Measurements from ENCODE around the gene XPO4.

The XPO4 gene

DNA sequence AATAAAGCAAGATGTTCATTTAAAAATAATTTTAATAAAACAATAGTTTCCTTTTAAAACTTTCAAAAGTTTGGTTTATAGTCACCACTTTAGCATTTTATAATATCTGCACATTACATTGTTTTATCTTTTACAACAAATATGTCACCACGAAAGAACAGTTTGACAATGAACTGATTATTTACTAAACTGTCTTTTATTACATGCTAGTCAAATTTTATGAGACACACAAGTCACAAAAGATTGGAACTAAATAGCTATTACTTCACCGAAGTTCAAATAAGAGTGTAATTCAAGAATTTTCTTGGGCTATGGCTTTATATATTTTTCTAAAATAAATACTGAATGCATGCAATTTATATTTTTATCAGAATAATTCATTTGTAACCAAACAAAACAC is 71.3 kb downstream of the XPO4 start:
- FAIRE-seq (peak; percentile 4), DNase-seq (ENCODE audit: low spot score) (no peak)

DNA sequence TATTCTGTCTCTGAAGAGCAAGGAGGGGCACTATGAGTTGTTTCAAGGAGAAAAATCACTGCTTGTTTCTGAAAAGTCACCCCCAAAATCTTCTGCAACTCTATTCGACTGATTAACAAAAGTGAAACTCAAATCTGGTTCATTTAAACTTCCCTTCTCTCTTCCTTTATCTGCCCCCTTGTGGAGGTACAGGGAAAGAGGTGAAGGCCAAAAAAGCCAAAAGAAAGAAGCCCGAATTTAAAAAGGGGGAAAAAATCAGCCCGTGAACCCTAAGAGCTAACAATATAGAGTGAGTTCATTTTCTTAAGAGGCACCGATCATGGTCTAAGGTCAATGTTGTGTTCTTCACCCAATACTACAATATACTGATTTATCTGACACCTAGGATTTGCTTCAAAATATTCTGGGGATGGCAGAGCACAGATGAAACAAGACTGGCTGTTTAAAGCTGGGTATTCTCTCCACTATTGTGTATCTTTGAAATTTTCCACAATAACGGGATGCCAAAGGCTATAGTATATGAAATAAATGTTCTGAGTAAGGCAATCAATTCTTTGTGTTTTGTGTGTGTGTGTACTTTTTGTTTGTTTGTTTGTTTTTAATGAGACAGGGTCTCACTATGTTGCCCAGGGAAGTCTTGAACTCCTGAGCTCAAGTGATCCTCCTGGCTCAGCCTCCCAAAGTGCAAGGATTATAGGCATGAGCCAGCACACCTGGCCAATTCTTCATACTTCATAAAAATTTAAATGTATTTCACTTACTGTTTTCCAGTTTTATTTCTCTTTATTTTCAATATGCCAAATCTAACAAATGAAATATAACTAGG is 73.8 kb downstream of the XPO4 start:
- FAIRE-seq (peak; percentile 49), DNase-seq (ENCODE audit: low spot score) (peak; percentile 43)

DNA sequence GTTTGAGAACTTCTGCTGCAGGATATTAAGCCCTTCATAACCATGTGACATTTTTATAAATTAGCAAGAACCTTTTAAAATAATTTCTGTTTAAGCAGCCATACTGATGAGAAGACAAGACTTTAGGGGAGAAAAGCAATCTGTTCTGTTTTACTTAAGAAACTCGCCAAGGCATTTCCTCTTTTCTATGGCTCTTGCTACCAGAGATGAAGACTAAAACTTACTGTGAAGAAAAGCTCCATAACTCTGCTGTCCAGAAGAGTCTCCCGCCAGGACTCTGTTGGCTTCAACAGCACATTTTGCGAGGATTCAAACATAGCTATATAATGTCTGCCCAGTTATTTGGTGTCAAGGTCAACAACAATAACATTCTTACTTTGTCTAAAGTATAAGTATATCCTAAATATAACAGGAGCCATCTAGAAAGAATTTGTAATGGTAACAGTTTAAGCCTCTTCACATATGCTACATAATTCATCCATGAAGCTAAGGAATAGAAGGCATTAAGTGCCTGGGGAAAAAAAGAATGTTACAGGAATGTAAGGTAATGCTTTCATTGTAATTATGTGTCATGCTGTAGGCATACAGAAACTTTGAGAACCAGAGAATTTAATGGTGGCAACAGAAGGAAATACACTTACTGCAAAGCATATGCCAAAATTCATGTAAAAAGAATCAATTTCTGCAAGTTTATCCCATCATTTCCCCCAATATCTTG is 75.5 kb downstream of the XPO4 start:
- DNase-seq (ENCODE audit: low spot score) (no peak), FAIRE-seq (no peak)

DNA sequence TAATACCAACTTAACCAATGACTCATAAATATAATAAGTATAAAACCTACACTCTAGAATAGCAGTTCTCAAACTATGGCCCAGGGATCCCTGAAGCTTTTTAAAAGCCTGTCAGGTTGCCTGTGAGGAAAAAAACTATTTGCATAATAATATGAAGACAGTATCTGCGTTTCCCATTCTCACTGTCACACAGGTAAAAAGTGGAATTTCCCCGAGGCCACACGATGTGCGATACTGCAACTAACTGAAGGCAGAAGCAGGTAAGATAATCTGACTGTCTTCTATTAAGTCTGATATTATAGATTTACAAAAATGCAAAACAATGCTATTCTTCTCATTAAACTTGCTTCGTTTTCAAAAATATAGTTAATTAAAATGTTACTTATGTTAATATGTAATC is 76.2 kb downstream of the XPO4 start:
- FAIRE-seq (no peak), DNase-seq (ENCODE audit: low spot score) (no peak)

DNA sequence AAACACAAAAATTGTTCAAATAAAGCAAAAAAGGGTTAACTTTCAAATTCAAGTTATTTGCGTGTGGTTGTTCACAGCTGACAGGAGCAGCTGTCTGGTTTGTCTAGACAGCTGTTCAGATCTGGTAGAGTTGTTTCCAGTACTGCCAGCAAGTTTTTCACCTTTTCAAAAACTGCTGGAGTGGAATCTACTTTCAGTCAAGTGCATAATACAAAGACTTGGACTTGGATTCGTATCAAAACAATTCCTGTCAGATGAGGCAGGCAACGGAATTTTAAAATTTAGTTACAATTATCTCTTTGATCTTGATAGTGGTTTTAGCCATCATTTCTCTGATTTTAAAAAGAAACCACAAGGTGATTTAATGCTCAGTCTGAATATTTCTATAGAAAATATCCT is 77.1 kb downstream of the XPO4 start:
- DNase-seq (ENCODE audit: low spot score) (no peak), FAIRE-seq (no peak)

DNA sequence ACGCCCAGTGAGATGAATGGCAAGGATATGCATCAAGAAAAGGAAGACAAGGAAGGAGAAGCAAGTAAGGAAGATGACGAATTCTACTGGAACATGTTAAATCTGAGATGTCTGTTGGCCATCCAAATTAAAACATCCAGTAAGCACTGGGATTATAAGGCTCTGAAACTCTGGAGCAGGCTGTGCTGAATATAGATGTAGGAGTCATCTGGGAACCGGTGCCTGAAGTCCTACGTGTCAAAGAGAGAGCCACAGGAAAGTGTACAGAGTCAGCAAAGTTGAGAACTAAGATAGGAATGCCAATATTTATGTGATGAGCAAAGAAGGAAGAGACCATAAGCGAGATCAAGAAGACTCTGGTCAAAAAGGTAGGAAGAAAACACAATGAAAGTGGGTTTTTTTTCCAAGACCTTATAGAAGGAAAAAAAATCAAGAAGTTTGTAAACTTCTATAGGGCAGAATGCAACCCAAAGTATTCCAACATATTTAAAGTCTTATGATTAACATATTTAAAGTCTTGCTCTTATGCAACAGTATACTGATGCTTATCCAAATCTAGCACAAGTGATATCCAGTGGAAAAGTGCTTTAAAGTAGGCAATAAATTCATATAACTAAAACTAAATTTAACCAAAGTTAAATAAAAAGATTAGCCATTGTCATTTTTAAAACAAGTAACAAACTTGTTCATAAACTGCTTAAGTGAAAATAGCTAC is 77.6 kb downstream of the XPO4 start:
- no peak for FAIRE-seq
- DNase-seq (ENCODE audit: low spot score), result no peak

DNA sequence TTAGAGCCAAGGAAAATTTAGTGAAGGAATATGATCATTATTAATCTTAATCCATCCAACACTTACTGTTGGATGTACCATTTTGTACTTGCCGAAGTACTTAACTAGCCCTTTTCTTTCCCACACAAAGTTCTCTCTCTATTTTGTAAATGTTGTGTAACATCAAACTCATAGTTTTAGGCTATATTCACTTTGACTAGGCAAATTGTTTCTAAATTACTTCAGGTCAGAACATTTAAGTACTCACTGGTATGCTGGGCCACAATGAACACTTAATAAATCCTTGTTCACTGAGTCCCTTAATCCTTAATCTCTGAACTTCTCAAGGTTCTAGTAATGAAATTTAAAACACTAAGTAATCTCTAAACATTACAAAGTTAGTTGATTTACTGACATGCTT is 79.5 kb downstream of the XPO4 start:
- DNase-seq (ENCODE audit: low spot score) (no peak), FAIRE-seq (no peak)

DNA sequence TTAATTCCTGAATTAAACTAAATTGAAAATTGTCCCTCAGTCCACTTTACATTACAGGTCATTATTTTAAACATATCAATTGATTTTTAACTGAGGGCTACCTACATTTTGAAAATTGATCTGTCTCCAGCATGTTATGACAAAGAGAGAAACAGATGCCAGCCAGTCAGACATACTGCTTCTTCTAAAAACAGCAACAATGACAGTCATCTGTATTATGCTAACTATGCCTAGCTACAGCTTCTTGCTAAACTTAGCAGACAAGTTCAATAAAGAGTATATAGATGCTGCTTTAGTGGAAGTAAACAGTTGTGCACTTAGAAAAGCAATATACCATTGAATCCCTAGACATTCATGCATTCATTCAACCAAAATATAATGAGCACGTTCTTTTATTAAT is 80.1 kb downstream of the XPO4 start:
- no peak for FAIRE-seq
- DNase-seq (ENCODE audit: low spot score), result no peak

DNA sequence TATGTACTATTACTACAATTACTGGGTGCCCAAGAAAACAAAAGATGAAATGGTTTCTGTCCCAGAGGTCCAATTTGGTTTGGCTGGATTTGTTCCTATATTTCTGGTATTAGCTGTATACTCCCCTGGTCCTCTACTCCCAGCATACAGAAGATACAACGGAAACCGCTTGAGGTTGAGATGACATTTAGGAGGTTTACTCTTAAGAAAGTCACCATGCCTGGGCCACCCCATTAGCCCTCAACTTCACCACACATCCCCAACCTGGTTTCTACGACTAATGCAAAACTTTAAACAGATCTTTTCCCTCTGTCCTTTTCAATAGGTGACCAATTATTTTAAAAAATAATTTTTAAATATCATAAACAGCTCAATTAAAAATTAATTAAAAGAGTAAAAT is 82.8 kb downstream of the XPO4 start:
- no peak for DNase-seq (ENCODE audit: low spot score)
- no peak for FAIRE-seq

DNA sequence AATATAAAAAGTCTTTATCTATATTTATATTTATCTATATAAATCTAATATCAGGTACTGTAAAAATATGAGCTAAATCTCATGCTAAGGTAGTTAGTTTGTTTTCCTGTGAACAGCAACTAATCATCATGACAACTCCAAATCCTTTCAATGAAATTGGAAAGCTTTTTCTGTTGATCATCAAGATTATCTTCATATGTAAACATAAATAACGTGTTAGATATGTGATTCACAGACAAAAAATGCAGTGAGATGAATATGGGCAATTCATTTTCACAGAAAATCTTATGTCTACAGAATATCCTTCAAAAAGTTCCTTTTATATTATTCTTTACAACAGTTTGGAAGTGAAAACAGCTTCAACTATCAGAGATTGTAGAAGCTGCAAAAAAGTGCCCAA is 87.1 kb downstream of the XPO4 start:
- DNase-seq (ENCODE audit: low spot score) (no peak), FAIRE-seq (no peak)

DNA sequence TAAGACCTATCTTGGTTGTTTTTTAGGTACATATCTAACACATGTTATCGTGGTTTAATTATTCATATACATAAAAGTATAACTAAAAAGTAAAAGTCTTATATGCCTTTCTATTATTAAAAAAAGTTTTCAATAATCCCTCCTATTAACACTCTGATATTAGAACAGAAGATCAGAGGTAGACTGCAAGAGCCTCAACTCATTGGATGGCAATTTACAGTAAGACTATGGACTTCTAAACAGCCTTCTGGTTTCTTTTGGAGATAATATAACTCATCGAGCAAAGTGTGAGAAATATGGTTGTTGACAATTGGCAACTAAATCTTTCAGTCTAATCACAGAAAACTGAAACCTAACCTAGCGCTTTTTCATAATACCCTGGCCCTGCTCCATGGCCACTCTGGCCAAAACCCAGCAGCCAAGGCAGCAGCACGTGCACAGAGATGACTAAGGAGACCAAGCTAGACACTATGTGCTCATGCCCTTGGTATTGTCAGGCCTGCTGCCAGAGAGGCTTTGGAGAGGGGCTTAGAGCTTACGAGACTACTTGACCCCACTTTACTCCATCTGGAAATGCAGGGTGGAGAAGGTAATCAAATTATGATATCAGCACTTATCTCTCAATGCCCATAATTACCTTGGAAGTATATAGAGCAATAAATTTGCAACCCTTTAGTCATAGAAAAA is 88.2 kb downstream of the XPO4 start:
- FAIRE-seq (peak; percentile 77), DNase-seq (ENCODE audit: low spot score) (peak; percentile 69)

DNA sequence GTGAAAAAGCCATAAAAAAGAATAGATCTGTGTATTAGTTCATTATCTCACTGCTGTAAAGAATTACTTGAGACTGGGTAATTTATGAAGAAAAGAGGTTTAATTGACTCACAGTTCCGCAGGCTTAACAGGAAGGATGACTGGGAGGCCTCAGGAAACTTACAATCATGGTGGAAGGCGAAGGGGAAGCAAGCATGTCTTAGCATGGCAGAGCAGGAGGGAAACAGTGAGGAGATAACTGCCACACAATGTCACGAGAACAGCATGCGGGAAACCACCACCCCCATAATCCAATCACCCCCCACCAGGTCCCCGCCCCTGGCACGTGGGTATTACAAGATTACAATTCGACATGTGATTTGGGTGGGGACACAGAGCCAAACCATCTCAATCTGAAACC is 89.7 kb downstream of the XPO4 start:
- DNase-seq (ENCODE audit: low spot score), result no peak
- no peak for FAIRE-seq

DNA sequence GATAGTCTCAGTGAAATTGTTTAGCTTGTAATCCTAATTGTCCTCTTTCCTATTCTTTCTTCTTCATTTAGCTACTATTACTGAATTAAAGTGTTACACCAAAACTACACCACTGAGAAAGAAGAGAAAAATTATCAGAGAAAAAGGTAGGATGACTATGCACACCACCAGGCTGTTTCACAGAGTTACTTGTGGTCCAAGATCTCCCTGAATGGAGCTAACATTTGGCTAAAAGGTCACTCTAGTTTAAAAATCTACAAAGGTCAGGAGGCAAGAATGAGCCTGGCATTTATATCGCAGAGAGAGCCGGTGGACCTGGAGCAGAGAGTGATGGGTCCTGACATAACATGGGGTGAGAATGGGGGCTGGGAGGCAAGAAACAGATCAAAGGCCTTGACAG is 91.7 kb downstream of the XPO4 start:
- DNase-seq (ENCODE audit: low spot score) (no peak), FAIRE-seq (no peak)

DNA sequence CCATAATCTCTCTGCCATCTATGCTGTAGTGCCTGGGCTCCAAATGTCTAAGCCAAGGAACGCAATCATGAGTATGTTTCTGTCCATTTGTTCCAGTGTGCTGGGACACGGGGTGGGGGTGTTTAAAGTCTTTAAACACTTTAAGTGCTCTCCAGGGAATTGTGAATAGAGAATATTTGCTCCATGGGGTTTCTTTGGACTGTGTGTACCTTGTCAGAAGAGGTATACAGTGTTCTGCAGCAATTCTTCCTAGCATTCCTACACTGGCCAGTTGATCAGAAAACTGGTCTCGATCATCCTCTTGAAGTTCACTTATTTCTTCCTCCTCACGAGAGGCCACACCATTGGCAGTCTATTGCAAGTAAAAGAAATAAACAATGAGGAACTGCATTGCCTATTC is 93.7 kb downstream of the XPO4 start:
- FAIRE-seq, result no peak

DNA sequence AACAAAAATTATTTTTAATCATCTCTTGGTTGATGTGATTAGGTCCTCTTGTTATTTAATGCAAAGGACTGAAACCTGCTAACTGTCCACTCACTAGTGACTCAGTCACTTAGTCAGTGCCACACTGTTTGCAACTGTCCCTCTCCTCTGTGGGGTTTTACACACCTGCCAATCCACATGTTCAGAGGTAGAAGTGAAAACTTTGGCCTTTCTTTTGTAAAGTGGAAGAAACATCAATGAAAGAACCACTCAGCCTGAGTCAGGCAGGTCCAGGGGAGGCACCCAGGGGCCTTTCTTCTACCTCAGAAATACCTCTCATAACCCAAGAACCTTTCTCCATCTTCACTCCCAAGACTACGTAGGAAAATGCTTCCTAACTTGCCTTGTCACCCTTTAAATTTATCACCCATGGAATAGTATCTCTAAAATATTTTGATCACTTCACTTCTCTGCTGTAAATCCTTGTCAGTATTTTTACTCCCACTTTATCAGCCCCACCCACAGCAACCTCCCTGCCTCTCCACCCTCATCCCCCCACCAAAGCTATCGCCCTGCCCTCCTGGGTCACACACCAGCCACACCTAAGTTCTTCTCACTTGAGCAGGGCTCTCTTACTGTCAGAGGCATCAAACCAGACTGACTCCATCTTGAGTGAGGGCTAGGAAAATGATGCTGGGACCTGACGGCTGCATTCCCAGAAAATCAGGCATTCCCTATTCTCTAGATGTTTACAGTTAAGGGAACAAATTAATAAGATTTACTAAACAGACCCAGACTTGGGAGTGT is 99.2 kb downstream of the XPO4 start:
- FAIRE-seq (no peak), DNase-seq (ENCODE audit: low spot score) (no peak)

More for the DNA sequence above, 93.7 kb downstream of the XPO4 start:
- DNase-seq (ENCODE audit: low spot score), result no peak

DNA sequence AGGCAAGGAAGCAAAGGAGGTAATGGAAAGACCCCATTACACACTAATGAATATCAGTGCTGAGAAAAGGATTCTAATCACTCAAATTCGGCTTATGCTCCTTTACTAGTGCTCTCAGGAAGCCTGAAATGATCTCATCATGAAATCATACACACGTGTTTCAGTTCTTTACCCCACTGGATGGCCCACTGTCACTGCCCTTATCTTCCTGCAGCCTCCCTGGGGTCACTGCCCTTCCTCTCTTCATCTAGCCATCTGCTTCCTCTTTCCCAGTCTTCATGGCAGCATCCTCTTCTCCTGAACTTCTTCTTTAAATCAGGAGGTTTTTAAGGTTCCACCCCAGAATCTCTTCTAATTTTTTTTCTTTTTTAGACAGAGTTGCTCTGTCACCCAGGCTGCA is 100.8 kb downstream of the XPO4 start:
- DNase-seq (ENCODE audit: low spot score), result no peak
- no peak for FAIRE-seq

DNA sequence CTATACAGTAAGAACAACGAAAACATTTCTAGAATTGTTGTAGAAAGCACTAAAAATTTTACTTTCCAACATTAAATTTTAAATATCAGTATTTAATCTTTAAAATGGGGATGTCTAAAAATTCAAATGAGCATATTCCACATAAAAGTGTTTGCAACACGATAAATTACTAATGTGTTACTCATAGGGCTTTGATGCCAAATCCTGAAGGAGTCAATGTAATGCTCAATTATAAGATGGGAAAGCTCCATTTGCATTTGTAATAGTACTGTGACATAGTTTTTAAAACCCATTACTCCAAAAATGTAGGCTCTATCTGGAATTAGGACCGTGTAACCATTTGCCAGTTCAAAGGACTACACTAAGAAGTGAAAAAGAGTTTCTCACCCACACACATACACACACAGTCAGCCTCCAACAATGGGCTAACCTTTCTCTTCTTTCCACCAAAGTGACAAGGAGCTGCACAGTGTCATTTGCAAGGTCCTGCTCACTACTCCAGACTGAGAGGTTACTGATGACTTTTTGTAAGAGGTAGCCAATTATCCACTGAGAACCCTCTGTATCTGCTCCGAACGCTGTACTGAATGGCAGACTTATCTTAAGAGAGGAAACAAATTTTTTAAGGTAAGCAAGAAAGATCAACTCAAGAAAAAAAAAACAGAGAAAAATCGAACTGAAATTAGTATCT is 102.7 kb downstream of the XPO4 start:
- no peak for FAIRE-seq

DNA sequence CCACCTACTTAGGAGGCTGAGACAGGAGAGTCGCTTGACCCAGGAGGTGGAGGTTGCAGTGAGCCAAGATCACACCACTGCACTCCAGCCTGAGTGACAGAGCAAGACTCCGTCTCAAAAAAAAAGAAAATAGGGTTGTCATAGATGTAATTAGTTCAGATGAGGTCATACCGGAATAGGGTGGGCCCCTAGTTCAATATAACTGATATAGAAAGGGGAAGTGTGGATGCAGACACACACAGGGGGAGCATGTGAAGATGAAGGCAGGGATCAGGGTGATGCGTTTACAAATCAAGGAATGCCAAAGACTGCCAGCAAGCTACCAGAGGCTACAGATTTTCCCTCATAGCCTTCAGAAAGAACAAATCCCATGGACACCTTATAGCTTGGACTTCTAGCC is 104.5 kb downstream of the XPO4 start:
- FAIRE-seq, result no peak
- no peak for DNase-seq (ENCODE audit: low spot score)

More for the DNA sequence above, 102.7 kb downstream of the XPO4 start:
- no peak for DNase-seq (ENCODE audit: low spot score)

DNA sequence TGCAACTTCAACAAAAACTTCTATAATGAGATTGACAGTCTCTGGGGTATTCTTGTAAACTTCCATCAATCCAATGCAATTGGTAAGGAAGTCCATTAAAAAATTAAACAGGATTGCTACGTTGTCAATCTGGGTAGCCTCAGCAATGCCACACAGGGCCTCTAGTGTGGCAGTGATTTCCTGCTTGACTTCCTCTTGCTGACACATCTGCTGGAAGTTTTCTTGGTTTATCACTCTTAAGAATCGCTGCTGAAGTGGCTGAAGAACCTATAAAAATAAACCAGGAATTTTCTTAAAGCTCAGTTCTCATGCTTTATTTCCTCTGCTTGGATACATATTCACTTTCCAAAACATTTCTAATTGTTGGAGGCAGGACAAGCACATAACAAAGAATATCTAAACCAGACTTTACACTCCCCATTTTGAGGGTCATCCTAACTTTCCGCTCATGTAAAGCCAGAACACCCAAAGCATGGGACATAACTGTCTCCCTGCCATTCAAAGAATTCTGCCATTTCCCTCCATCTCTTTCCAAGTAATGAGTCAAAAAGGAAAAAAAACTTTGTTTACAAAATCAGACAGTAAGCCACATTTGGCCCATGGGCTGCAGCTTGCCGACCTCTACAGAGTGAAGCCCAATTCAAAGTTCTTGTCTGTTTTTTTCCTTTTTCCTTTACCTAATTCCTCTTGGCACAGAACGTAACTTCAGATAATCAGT is 105.6 kb downstream of the XPO4 start:
- FAIRE-seq, result no peak

DNA sequence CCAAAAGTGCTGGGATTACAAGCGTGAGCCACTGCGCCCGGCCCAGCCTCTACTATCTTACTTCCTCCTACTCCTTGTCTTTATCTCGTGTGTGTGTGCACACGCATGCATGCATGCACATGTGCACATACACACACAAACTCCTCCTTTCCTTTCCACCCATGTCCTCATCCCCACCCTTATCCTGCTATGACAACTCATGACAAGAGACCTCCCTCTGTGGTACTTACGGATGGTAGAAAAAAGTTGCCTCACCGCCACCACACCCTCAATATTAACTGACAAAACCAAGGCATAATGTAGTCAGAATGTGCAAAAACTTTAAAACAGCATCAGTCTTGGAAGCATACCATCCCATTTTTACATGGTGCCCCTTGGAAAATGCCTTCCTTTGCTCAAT is 112.9 kb downstream of the XPO4 start:
- no peak for DNase-seq (ENCODE audit: low spot score)
- FAIRE-seq, result no peak

More for the DNA sequence above, 105.6 kb downstream of the XPO4 start:
- no peak for DNase-seq (ENCODE audit: low spot score)

Measured in RCC 7860 (cell line).